ENCODE data around the gene TRIM58.

Gene TRIM58

DNA sequence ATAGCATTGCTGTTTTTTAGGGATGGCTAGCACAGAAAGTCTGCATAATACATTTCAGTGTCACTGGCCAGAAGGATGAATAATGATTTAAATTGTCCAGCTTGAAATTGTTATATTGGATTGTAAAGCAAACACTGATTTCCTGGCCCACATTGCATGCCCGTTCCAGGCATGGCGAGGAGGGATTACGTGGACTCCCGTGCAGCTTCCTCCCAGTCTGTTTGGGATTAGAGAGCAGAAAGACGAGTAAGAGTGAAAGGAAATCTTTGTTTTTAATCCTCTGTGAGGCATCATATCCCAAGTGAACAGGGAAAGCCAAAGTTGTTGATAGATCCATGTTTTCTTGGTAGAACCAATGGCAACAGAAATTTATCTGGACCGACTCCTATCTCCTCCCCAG, 8.4 kb downstream of the TRIM58 start:
- TF ChIP-seq TAF1 (IDR thresholded peaks at IDR 0.05; ENCODE audit: borderline replicate concordance, insufficient read depth, low read length) (no peak), FOXP2 (optimal IDR thresholded peaks at IDR 0.05; ENCODE audit: borderline replicate concordance, extremely low read depth, extremely low read length, insufficient read depth) (no peak), POLR2AphosphoS5 (IDR thresholded peaks at IDR 0.05; ENCODE audit: low read depth, low read length) (no peak), SIN3A (IDR thresholded peaks at IDR 0.05; ENCODE audit: borderline replicate concordance, insufficient read depth, low read length) (no peak)
- TF ChIP-seq, protein P1, sequence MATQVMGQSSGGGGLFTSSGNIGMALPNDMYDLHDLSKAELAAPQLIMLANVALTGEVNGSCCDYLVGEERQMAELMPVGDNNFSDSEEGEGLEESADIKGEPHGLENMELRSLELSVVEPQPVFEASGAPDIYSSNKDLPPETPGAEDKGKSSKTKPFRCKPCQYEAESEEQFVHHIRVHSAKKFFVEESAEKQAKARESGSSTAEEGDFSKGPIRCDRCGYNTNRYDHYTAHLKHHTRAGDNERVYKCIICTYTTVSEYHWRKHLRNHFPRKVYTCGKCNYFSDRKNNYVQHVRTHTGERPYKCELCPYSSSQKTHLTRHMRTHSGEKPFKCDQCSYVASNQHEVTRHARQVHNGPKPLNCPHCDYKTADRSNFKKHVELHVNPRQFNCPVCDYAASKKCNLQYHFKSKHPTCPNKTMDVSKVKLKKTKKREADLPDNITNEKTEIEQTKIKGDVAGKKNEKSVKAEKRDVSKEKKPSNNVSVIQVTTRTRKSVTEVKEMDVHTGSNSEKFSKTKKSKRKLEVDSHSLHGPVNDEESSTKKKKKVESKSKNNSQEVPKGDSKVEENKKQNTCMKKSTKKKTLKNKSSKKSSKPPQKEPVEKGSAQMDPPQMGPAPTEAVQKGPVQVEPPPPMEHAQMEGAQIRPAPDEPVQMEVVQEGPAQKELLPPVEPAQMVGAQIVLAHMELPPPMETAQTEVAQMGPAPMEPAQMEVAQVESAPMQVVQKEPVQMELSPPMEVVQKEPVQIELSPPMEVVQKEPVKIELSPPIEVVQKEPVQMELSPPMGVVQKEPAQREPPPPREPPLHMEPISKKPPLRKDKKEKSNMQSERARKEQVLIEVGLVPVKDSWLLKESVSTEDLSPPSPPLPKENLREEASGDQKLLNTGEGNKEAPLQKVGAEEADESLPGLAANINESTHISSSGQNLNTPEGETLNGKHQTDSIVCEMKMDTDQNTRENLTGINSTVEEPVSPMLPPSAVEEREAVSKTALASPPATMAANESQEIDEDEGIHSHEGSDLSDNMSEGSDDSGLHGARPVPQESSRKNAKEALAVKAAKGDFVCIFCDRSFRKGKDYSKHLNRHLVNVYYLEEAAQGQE (IDR thresholded peaks at IDR 0.05; ENCODE audit: insufficient read depth in 1 of 2, low read depth in 2 of 2, low read length in 2 of 2), result no peak

DNA sequence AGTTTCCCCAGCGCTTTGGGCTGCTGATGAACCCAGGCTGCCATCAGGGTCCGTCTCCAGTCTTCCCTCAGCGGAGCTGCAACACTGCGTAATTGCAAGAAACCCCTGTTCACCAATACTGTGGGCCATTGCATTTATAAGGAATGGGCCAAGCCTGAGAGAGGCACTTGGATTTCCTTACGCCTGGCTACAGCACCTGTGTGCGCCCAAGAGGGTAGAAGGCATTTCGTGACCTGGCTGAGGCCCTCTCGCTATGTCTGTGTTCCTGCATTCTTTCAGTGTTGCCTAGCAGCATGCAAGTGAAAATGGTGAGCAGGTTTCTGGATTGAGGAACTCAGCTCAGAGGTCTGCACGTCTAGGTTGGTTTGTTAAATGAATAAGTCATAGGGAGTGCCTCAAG, 26.4 kb downstream of the TRIM58 start:
- TF ChIP-seq, protein P1 (IDR thresholded peaks at IDR 0.05; ENCODE audit: insufficient read depth in 1 of 2, low read depth in 2 of 2, low read length in 2 of 2), result no peak
- TF ChIP-seq POLR2AphosphoS5 (IDR thresholded peaks at IDR 0.05; ENCODE audit: low read depth, low read length), result no peak
- no peak for TF ChIP-seq TAF1 (IDR thresholded peaks at IDR 0.05; ENCODE audit: borderline replicate concordance, insufficient read depth, low read length)
- no peak for TF ChIP-seq FOXP2 (optimal IDR thresholded peaks at IDR 0.05; ENCODE audit: borderline replicate concordance, extremely low read depth, extremely low read length, insufficient read depth)
- TF ChIP-seq SIN3A (IDR thresholded peaks at IDR 0.05; ENCODE audit: borderline replicate concordance, insufficient read depth, low read length), result no peak

DNA sequence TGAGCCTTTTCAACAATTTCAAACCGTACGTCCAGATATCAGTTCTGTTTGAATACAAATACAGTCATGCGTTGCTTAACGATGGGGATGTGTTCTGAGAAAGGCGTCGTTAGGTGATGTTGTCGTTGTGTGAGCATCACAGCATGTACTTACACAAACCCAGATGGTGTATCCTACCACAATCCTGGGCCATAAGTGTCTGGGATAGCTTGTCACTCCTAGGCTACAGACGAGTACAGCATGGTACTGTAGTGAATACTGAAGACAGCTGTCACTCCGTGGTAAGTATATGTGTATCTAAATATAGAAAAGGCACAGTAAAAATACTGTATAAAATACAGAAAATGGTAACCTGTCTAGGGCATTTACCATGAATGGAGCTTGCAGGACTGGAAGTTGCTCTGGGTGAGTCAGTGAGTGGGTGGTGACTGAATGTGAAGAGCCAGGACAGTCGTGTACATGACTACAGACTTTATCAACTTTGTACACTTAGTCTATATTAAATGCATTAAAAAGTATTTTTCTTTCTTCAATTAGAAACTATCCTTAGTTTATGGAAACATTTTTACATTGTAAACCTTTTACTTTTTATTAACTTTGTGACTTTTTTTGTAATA, 27.9 kb downstream of the TRIM58 start:
- TF ChIP-seq, protein P1 (IDR thresholded peaks at IDR 0.05; ENCODE audit: insufficient read depth in 1 of 2, low read depth in 2 of 2, low read length in 2 of 2), result no peak
- TF ChIP-seq TAF1 (IDR thresholded peaks at IDR 0.05; ENCODE audit: borderline replicate concordance, insufficient read depth, low read length) (no peak), FOXP2 (optimal IDR thresholded peaks at IDR 0.05; ENCODE audit: borderline replicate concordance, extremely low read depth, extremely low read length, insufficient read depth) (no peak), SIN3A (IDR thresholded peaks at IDR 0.05; ENCODE audit: borderline replicate concordance, insufficient read depth, low read length) (no peak), POLR2AphosphoS5 (IDR thresholded peaks at IDR 0.05; ENCODE audit: low read depth, low read length) (no peak)

DNA sequence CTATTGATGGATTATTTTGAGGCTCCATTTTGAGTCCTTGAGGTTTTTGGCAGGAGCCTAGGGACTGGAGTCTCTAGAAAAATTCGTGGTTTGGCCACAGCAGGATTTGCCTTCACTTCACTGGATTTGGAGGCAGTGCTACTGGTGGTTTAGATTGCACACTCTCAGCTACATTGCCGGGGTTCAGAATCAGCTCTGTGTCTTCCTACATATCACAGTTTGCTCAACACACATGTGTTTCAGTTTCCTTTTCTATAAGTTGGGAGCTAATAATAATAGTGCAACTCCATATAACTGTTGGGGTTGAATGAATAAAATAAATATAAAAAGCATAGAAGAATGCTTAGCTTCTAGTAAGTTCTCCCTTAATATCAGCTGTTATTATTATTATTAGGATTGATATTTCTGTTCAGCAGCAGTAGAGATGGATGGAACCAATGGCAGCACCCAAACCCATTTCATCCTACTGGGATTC, 38.2 kb downstream of the TRIM58 start, which contains the start of gene OR2W3:
OR2W3 (plus strand) TSS at position 425 of the 475 bp plus-strand sequence; CDS start at position 425, 0 bp downstream.
- TF ChIP-seq, protein P1 (IDR thresholded peaks at IDR 0.05; ENCODE audit: insufficient read depth in 1 of 2, low read depth in 2 of 2, low read length in 2 of 2), result no peak
- TF ChIP-seq TAF1 (IDR thresholded peaks at IDR 0.05; ENCODE audit: borderline replicate concordance, insufficient read depth, low read length) (no peak), FOXP2 (optimal IDR thresholded peaks at IDR 0.05; ENCODE audit: borderline replicate concordance, extremely low read depth, extremely low read length, insufficient read depth) (no peak)

All from PFSK-1 (cell line).